Measurements from ENCODE around the gene VAMP2.

VAMP2 gene

DNA sequence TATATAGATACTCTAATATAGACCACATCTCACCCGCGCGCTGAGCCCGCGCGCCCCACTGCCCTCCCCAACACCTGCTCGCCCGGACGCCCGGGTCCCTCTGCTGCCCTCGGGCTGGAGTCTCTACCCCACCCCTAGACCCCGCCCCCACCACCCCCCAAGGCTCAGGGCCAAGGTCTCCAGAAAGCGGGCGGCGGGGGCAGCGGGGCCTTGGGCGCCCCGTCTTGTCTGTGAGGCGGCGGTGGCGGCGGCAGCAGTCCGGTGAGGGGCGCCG lies 41.4 kb downstream of the VAMP2 start:
- H3K79me2 ChIP-seq (ENCODE audit: insufficient read depth, low read length) = no peaks in the 10 kb centered on the region
- peaks cover 24% of the 10 kb centered on the region for H3F3A ChIP-seq (ENCODE audit: insufficient read depth)
- H4K20me1 ChIP-seq (ENCODE audit: low read depth, low read length) = no peaks in the 10 kb centered on the region
- H3K36me3 ChIP-seq (ENCODE audit: low read length) = no peaks in the 10 kb centered on the region
- H3K9ac ChIP-seq (ENCODE audit: low read length) = peak overlapping the region; percentile 48
- H3K27me3 ChIP-seq (ENCODE audit: low read length) = no peaks in the 10 kb centered on the region
- TF ChIP-seq, protein P1, sequence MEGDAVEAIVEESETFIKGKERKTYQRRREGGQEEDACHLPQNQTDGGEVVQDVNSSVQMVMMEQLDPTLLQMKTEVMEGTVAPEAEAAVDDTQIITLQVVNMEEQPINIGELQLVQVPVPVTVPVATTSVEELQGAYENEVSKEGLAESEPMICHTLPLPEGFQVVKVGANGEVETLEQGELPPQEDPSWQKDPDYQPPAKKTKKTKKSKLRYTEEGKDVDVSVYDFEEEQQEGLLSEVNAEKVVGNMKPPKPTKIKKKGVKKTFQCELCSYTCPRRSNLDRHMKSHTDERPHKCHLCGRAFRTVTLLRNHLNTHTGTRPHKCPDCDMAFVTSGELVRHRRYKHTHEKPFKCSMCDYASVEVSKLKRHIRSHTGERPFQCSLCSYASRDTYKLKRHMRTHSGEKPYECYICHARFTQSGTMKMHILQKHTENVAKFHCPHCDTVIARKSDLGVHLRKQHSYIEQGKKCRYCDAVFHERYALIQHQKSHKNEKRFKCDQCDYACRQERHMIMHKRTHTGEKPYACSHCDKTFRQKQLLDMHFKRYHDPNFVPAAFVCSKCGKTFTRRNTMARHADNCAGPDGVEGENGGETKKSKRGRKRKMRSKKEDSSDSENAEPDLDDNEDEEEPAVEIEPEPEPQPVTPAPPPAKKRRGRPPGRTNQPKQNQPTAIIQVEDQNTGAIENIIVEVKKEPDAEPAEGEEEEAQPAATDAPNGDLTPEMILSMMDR (IDR thresholded peaks at IDR 0.05; ENCODE audit: insufficient read depth, low read length, poor library complexity, severe bottlenecking) = no peak
- TF ChIP-seq EZH2phosphoT487 (conservative IDR thresholded peaks at IDR 0.05; ENCODE audit: low read length) = no peak
- no peak overlapping the region for H2AFZ ChIP-seq (ENCODE audit: low read depth, low read length, severe bottlenecking)
- H3K4me3 ChIP-seq (ENCODE audit: insufficient read depth, low read length, poor library complexity, severe bottlenecking) = peak overlapping the region; percentile 59
- peak overlapping the region; percentile 98 for H3K4me2 ChIP-seq (ENCODE audit: low read depth, low read length, poor library complexity, severe bottlenecking)
- no peaks in the 10 kb centered on the region for H3K9me2 ChIP-seq (replicated peaks; ENCODE audit: insufficient read depth, low read length)
- no peaks in the 10 kb centered on the region for H3K9me3 ChIP-seq (ENCODE audit: insufficient read depth, low read length)
- H3K27ac ChIP-seq (ENCODE audit: low read depth, low read length) = no peak overlapping the region

DNA sequence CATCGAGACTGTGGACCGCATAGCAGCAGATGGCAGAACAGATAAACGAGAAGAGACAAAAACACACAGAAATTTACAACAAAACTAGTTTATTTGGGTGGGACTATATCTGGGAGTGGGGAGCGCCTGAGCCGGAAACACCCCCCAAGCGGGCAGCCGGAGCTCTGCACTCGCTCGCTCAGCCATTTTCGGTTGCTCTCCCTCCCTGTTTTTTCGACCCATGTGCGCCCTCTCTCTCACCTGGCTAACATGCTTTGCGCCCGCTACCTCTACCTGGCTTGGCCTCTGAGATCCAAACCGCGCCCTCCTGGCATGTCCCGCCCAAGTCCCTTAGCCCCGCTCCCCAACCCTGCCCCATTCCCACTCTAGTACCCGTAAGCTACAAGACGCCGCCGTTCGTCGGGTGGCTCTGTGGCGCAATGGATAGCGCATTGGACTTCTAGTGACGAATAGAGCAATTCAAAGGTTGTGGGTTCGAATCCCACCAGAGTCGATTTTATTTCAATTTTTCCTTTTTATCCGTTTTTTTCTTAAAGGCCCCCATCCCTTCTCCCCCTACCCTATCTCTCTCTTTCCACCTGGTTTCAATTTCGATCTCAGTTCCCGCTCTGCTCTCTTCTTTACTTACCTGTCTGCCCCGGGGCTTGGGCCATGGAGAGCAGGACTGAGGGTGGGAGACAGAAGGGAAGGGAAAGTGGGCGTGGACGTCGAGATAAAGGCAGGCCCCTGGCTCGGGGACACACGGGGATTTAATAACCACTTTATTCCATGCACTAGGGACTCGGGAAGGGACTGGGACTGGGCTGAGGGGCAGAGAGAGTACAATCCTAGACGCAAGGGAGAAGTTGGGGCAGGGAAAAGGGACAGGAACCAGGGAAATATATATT lies 42.0 kb downstream of the VAMP2 start:
- Histone ChIP-seq H2AFZ (ENCODE audit: low read depth, low read length, severe bottlenecking) (no peak overlapping the region), H3K4me3 (ENCODE audit: insufficient read depth, low read length, poor library complexity, severe bottlenecking) (peak overlapping the region; percentile 59), H4K20me1 (ENCODE audit: low read depth, low read length) (no peaks in the 10 kb centered on the region)

DNA sequence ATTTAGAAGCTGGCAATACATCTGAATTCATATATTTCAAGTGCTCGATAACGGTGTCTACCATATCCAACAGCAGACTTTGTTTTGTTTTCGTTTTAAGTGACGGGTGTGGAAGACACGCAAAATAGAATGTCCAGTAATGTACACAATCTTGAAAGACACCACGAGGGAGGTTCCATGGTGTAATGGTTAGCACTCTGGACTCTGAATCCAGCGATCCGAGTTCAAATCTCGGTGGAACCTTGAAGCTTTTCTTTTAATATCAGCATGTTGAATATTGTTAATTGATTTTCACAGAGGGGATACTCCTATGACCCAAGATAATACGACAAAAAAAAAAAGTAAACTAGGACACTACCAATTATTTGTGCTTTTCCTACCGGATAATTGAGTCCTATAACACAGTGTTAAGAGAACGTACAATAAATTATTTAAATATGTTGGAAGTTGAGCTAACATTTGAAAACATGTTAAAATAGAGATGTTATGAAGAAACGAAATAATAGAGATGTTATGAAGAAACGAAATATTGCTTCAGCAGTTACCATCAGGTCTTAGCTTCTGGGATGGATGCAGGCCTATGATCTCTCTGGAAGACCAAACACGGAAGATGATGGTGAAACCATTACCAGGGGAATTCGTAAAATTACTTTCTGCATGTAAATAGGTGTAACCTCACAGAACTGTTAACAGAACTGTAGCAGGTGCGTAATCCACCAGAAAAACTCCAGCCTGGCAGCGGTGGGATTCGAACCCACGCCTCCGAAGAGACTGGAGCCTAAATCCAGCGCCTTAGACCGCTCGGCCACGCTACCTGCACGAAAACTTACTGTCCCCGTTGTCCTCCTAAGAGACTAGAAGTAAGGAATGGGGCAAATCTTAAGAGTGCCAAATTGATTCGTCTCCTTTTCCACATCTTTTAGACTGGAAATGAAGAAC lies 42.9 kb downstream of the VAMP2 start:
- no peaks in the 10 kb centered on the region for H3K27me3 ChIP-seq (ENCODE audit: low read length)
- no peak for TF ChIP-seq EZH2phosphoT487 (conservative IDR thresholded peaks at IDR 0.05; ENCODE audit: low read length)
- no peak overlapping the region for H2AFZ ChIP-seq (ENCODE audit: low read depth, low read length, severe bottlenecking)
- peaks cover 24% of the 10 kb centered on the region for H3F3A ChIP-seq (ENCODE audit: insufficient read depth)
- no peaks in the 10 kb centered on the region for H3K79me2 ChIP-seq (ENCODE audit: insufficient read depth, low read length)
- peak overlapping the region; percentile 39 for H3K27ac ChIP-seq (ENCODE audit: low read depth, low read length)
- peak overlapping the region; percentile 98 for H3K4me2 ChIP-seq (ENCODE audit: low read depth, low read length, poor library complexity, severe bottlenecking)
- peak overlapping the region; percentile 59 for H3K4me3 ChIP-seq (ENCODE audit: insufficient read depth, low read length, poor library complexity, severe bottlenecking)
- peak overlapping the region; percentile 57 for H3K9ac ChIP-seq (ENCODE audit: low read length)
- no peaks in the 10 kb centered on the region for H3K9me2 ChIP-seq (replicated peaks; ENCODE audit: insufficient read depth, low read length)
- H3K9me3 ChIP-seq (ENCODE audit: insufficient read depth, low read length) = no peaks in the 10 kb centered on the region
- H3K36me3 ChIP-seq (ENCODE audit: low read length) = no peaks in the 10 kb centered on the region
- no peaks in the 10 kb centered on the region for H4K20me1 ChIP-seq (ENCODE audit: low read depth, low read length)

More for the DNA sequence above, 42.0 kb downstream of the VAMP2 start:
- Histone ChIP-seq H3K79me2 (ENCODE audit: insufficient read depth, low read length) (no peaks in the 10 kb centered on the region), H3K4me2 (ENCODE audit: low read depth, low read length, poor library complexity, severe bottlenecking) (peak overlapping the region; percentile 98), H3K36me3 (ENCODE audit: low read length) (no peaks in the 10 kb centered on the region), H3F3A (ENCODE audit: insufficient read depth) (peaks cover 24% of the 10 kb centered on the region), H3K9ac (ENCODE audit: low read length) (peak overlapping the region; percentile 44; the same call in 1 of the 2 replicates), H3K9me3 (ENCODE audit: insufficient read depth, low read length) (no peaks in the 10 kb centered on the region), H3K27me3 (ENCODE audit: low read length) (no peaks in the 10 kb centered on the region), H3K27ac (ENCODE audit: low read depth, low read length) (peak overlapping the region; percentile 39; the same call in 1 of the 2 replicates), H3K9me2 (replicated peaks; ENCODE audit: insufficient read depth, low read length) (no peaks in the 10 kb centered on the region)
- TF ChIP-seq, protein P1 (IDR thresholded peaks at IDR 0.05; ENCODE audit: insufficient read depth, low read length, poor library complexity, severe bottlenecking) = no peak
- TF ChIP-seq EZH2phosphoT487 (conservative IDR thresholded peaks at IDR 0.05; ENCODE audit: low read length) = no peak
